ENCODE results near the gene LRP8.

Gene LRP8

GRCh38 chr1:53316424-53316765 is 11.5 kb downstream of the LRP8 start:
- Histone ChIP-seq H3K4me3 (ENCODE audit: low read depth, low read length) (no peak overlapping the region), H3K27ac (peak overlapping the region; percentile 83), H3K9me3 (ENCODE audit: severe bottlenecking) (no peaks in the 10 kb centered on the region), H3K27me3 (ENCODE audit: insufficient read depth, low read depth, severe bottlenecking) (no peaks in the 10 kb centered on the region), H3K36me3 (peaks cover 87% of the 10 kb centered on the region)
- TF ChIP-seq CTCF (IDR thresholded peaks at IDR 0.05; ENCODE audit: low read depth, low read length), result no peak
- DNase-seq, result no peak

- Histone ChIP-seq H3K4me3 (ENCODE audit: low read depth, low read length) (no peak overlapping the region), H3K36me3 (peaks cover 85% of the 10 kb centered on the region), H3K9me3 (ENCODE audit: severe bottlenecking) (no peaks in the 10 kb centered on the region), H3K27ac (peak overlapping the region; percentile 83), H3K27me3 (ENCODE audit: insufficient read depth, low read depth, severe bottlenecking) (no peaks in the 10 kb centered on the region)
- peak; percentile 24; the same call in 1 of the 2 replicates for TF ChIP-seq CTCF (IDR thresholded peaks at IDR 0.05; ENCODE audit: low read depth, low read length)
- peak; percentile 54 for DNase-seq
These were observed 12.1 kb downstream of the LRP8 start for GRCh38 chr1:53315456-53316423.

GRCh38 chr1:53315046-53315445 is 12.8 kb downstream of the LRP8 start:
- H3K27ac ChIP-seq, result peak overlapping the region; percentile 83
- no peak overlapping the region for H3K4me3 ChIP-seq (ENCODE audit: low read depth, low read length)
- DNase-seq, result peak; percentile 48
- TF ChIP-seq CTCF (IDR thresholded peaks at IDR 0.05; ENCODE audit: low read depth, low read length), result no peak
- no peaks in the 10 kb centered on the region for H3K27me3 ChIP-seq (ENCODE audit: insufficient read depth, low read depth, severe bottlenecking)
- peaks cover 84% of the 10 kb centered on the region for H3K36me3 ChIP-seq
- no peaks in the 10 kb centered on the region for H3K9me3 ChIP-seq (ENCODE audit: severe bottlenecking)

- Histone ChIP-seq H3K9me3 (ENCODE audit: severe bottlenecking) (no peaks in the 10 kb centered on the region), H3K27ac (peak overlapping the region; percentile 83), H3K27me3 (ENCODE audit: insufficient read depth, low read depth, severe bottlenecking) (no peaks in the 10 kb centered on the region), H3K36me3 (peaks cover 83% of the 10 kb centered on the region), H3K4me3 (ENCODE audit: low read depth, low read length) (no peak overlapping the region)
- no peak for TF ChIP-seq CTCF (IDR thresholded peaks at IDR 0.05; ENCODE audit: low read depth, low read length)
- DNase-seq, result no peak
These were observed 13.3 kb downstream of the LRP8 start for GRCh38 chr1:53314606-53315005.

GRCh38 chr1:53314096-53314495 is 13.8 kb downstream of the LRP8 start:
- Histone ChIP-seq H3K4me3 (ENCODE audit: low read depth, low read length) (no peak overlapping the region), H3K9me3 (ENCODE audit: severe bottlenecking) (no peaks in the 10 kb centered on the region), H3K27me3 (ENCODE audit: insufficient read depth, low read depth, severe bottlenecking) (no peaks in the 10 kb centered on the region), H3K27ac (peak overlapping the region; percentile 83), H3K36me3 (peaks cover 85% of the 10 kb centered on the region)
- no peak for DNase-seq
- no peak for TF ChIP-seq CTCF (IDR thresholded peaks at IDR 0.05; ENCODE audit: low read depth, low read length)

Measured in WERI-Rb-1 (cell line).